Activated T-cell treated with anti-CD3 and anti-CD28 coated beads, Interleukin-2, amount 50 U/mL, for 24 hours (primary cell): Measurements from ENCODE around the gene CHD2.
"Not testable (repeated sequence)": the region's sequence is repeated elsewhere in the genome, so short reads cannot be mapped to it uniquely, and the experiment has no call there.

Source experiments
- DNase-seq: peaks from one replicate; pipeline ENCODE4 v3.0.0-alpha.2; 2020
- H3K27ac Mint-ChIP-seq: 2 replicates; pipeline ENCODE4 v1.8.0; 2020; ENCODE audit warnings: mild to moderate bottlenecking, mixed read lengths
- H3K27me3 Mint-ChIP-seq: 2 replicates; pipeline ENCODE4 v1.8.0; 2020; ENCODE audit warnings: mixed read lengths
- H3K36me3 Mint-ChIP-seq: 2 replicates; pipeline ENCODE4 v1.8.0; 2020; ENCODE audit warnings: low read depth, mixed read lengths
- H3K4me1 Mint-ChIP-seq: 2 replicates; pipeline ENCODE4 v1.8.0; 2020; ENCODE audit warnings: low read depth, mixed read lengths
- H3K4me3 Mint-ChIP-seq: 2 replicates; pipeline ENCODE4 v1.8.0; 2020; ENCODE audit warnings: mild to moderate bottlenecking, moderate library complexity, mixed read lengths
- H3K9me3 Mint-ChIP-seq: 2 replicates; pipeline ENCODE4 v1.8.0; 2020; ENCODE audit warnings: mixed read lengths

Gene CHD2

DNA sequence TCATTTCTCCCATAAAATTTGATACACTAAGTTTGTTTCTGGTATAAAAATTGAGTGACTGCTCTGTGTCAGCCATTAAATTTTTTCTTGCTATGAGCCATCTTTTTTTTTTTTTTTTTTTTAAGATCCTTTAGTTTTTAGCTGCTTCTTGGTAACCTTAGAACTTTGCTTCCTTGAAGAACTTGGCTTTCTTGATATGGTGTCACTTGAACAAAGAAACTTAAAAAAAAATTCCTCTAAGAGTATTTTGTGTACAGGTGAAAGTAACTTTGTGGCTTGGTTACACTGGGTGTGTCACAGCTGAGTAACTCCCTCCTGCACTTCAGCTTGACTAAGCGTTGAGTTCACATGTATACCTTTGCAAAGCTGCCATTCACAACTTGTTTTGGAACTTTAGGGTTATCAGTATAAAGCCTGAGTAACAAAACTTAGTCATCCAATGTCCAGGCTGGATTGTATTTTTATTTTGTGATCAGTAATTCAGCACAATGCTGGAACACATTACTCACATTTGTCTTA, 6.5 kb downstream of the CHD2 start:
- peak overlapping the region; percentile 99 for H3K27ac Mint-ChIP-seq
- DNase-seq = no peak
- H3K36me3 Mint-ChIP-seq = peaks cover 88% of the 10 kb centered on the region

DNA sequence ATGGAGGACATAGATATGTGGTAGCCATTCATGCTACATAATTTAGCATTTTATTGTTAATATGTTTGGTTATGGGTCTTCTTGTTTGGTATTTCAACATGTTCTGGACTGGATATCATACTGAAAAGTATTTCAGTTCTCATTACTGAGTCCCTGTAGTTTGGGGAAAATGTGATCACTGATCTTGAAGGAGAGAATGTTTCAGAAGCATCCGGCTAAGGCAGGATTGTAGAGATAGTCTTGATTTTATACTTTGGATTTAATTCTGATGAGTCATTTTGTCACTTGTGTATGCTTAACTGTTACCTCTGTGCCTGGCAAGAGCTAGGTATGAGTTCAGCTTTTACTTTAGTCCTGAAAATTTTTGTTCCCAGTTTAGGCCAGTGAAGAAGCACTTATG, 7.1 kb downstream of the CHD2 start:
- Mint-ChIP-seq H3K4me1 (peaks cover 82% of the 10 kb centered on the region), H3K9me3 (no peaks in the 10 kb centered on the region), H3K36me3 (peaks cover 89% of the 10 kb centered on the region), H3K27me3 (no peaks in the 10 kb centered on the region), H3K4me3 (peak overlapping the region; percentile 99), H3K27ac (peak overlapping the region; percentile 99)
- DNase-seq = no peak

More for the DNA sequence above, 6.5 kb downstream of the CHD2 start:
- Mint-ChIP-seq H3K27me3 (no peaks in the 10 kb centered on the region), H3K4me1 (peaks cover 76% of the 10 kb centered on the region), H3K4me3 (peak overlapping the region; percentile 99), H3K9me3 (no peaks in the 10 kb centered on the region)

DNA sequence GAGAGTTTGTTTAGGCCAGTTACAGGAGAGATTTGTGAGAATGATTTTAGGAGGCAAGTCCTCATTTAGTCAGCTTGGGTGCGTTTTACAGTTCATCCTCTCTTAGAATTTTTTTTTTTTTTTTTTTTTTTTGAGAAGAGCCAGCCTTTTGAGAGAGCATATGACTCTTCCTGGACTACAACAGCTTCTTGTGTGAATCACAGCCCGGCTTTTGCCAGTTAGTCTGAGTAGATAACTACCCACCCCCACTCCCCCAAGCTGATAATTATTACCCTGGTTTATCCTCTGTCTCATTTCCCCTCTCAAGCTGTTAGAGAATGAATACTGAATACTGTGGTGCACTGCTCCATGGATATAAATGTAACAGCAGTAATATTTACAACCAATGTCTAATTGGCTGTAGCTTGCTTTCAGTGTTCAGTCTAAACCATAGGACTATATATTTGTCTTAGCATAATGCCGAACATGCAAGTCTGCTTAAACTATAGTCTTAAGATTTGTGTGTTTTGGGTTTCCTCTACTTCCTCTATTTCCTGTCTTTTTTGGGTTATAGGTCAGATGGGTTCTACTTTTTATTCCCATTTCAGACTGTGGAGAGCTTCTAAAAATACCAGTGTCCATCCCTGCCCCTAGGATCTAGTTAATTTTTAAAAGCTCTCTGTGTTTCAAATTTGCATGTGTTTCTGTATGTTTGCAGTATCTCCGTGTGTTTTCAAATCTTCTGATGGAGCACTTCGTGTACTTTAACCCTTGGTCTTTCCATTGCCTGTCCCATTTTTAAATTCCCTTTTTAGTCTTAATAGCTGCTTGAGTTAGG, 8.0 kb downstream of the CHD2 start:
- no peak for DNase-seq
- H3K9me3 Mint-ChIP-seq = no peaks in the 10 kb centered on the region

DNA sequence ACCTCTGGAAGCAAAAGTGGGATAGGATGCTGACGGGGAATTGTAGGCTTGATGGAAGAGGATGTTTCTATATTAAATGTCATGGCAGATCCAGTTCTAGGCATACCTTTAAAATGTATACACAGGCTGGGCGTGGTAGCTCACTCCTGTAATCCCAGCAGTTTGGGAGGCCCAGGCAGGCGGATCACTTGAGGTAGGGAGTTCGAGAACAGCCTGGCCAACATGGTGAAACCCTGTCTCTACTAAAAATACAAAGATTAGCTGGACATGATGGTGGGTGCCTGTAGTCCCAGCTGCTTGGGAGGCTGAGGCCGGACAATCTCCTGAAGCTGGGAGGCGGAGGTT, 8.6 kb downstream of the CHD2 start:
- no peaks in the 10 kb centered on the region for H3K9me3 Mint-ChIP-seq
- H3K36me3 Mint-ChIP-seq = peaks cover 86% of the 10 kb centered on the region
- peaks cover 87% of the 10 kb centered on the region for H3K4me1 Mint-ChIP-seq
- H3K27ac Mint-ChIP-seq = peak overlapping the region; percentile 99
- peak overlapping the region; percentile 99 for H3K4me3 Mint-ChIP-seq
- no peak for DNase-seq
- no peaks in the 10 kb centered on the region for H3K27me3 Mint-ChIP-seq

More for the DNA sequence above, 8.0 kb downstream of the CHD2 start:
- Mint-ChIP-seq H3K36me3 (peaks cover 87% of the 10 kb centered on the region), H3K4me1 (peaks cover 83% of the 10 kb centered on the region), H3K27ac (peak overlapping the region; percentile 99), H3K4me3 (peak overlapping the region; percentile 99), H3K27me3 (no peaks in the 10 kb centered on the region)

DNA sequence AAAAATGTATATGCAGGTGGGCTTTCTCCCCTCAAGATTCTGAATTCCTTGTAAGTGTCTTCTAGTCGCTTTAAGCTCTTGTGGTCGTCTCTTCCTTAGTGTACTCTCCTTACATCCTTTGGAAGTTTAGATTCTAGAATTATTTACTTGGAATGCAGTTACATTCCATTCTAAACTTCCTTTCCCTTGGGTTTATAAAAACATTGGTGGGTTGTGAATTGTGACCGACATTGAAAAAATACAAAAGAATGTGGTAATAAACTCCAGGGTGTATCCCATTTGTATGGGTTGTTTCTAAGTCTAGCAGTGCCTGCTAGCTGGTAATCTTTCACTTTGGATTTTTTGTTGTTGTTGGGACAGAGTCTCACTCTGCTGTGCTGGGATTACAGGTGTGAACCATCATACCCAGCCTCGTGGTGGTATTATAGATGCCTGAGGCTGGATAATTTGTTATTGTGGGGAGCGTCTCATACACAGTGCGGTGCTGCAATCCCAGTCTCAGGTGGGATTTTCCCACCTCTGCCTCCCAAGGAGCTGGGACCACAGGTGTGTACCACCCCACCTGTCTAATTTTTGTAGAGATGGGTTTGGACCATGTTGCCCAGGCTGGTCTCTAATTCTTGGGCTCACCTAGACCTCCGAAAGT, 9.1 kb downstream of the CHD2 start:
- no peaks in the 10 kb centered on the region for H3K9me3 Mint-ChIP-seq
- no peak for DNase-seq

DNA sequence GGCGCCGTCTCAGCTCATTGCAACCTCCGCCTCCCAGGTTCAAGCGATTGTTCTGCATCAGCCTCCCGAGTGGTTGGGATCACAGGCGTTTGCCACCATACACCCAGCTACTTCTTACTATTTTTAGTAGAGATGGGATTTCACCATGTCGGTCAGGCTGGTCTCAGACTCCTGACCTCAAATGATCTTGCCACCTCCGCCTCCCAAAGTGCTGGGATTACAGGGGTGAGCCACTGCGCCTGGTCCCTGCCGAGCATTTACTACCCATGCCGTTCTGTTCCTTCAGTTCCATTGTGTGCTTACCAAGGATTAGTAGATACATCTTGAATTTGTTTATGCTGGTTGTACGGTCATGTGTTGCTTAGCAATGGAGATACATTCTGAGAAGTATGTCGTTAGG, 10.3 kb downstream of the CHD2 start:
- DNase-seq = no peak
- peak overlapping the region; percentile 47 for H3K4me3 Mint-ChIP-seq
- H3K9me3 Mint-ChIP-seq = no peaks in the 10 kb centered on the region
- no peaks in the 10 kb centered on the region for H3K27me3 Mint-ChIP-seq
- H3K36me3 Mint-ChIP-seq = peaks cover 83% of the 10 kb centered on the region
- H3K27ac Mint-ChIP-seq = peak overlapping the region; percentile 99
- peaks cover 94% of the 10 kb centered on the region for H3K4me1 Mint-ChIP-seq

More for the DNA sequence above, 9.1 kb downstream of the CHD2 start:
- peak overlapping the region; percentile 99 for H3K27ac Mint-ChIP-seq
- peaks cover 93% of the 10 kb centered on the region for H3K4me1 Mint-ChIP-seq
- H3K36me3 Mint-ChIP-seq = peaks cover 87% of the 10 kb centered on the region
- peak overlapping the region; percentile 15 for H3K4me3 Mint-ChIP-seq
- H3K27me3 Mint-ChIP-seq = no peaks in the 10 kb centered on the region

DNA sequence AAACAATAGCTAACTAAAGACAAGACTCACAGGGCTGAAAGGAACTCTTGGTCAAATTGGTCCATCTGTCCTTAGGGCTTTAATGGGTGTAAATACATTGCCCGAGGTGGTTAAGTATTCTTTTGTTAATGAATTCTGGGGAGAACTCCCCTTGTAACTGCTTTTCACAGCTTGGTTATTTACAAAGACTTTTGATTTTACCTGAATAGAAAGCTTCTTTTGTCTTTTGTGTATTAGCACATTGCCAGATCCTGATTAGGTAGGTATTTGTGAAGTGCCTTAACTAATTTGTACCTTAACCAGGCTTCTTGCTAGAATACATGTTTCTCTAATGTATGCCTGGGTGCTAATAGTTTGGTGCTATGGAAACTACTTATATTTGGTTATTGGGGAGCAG, 14.0 kb downstream of the CHD2 start:
- Mint-ChIP-seq H3K9me3 (no peaks in the 10 kb centered on the region), H3K4me3 (peak overlapping the region; percentile 83), H3K4me1 (peaks cover 86% of the 10 kb centered on the region), H3K36me3 (peaks cover 77% of the 10 kb centered on the region), H3K27me3 (no peaks in the 10 kb centered on the region), H3K27ac (peak overlapping the region; percentile 99)
- no peak for DNase-seq

DNA sequence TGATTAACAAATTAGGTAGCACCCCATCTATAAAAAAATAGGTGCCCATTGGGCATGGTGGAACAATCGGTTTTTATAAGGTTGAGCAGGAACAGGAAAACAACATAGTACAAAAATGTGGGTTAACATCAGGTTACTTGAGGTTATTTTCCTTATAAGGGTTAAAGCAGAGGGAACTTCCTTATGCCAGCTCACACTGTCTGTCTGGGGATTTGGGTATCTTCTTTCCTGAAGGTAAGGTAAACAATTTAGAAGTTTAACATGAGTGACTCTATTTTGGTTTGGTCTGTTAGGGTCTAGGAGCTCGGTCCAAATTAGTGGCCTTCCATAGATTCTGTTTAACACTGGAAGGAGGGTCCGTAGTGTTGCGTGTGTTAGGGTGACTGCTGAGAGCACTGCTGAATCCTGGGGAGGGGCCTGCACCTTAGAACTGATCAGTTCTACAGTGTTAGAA, 14.7 kb downstream of the CHD2 start:
- peak overlapping the region; percentile 83 for H3K4me3 Mint-ChIP-seq
- H3K36me3 Mint-ChIP-seq = peaks cover 76% of the 10 kb centered on the region
- peak overlapping the region; percentile 99 for H3K27ac Mint-ChIP-seq
- H3K9me3 Mint-ChIP-seq = no peaks in the 10 kb centered on the region
- H3K4me1 Mint-ChIP-seq = peaks cover 86% of the 10 kb centered on the region
- H3K27me3 Mint-ChIP-seq = no peaks in the 10 kb centered on the region
- no peak for DNase-seq

DNA sequence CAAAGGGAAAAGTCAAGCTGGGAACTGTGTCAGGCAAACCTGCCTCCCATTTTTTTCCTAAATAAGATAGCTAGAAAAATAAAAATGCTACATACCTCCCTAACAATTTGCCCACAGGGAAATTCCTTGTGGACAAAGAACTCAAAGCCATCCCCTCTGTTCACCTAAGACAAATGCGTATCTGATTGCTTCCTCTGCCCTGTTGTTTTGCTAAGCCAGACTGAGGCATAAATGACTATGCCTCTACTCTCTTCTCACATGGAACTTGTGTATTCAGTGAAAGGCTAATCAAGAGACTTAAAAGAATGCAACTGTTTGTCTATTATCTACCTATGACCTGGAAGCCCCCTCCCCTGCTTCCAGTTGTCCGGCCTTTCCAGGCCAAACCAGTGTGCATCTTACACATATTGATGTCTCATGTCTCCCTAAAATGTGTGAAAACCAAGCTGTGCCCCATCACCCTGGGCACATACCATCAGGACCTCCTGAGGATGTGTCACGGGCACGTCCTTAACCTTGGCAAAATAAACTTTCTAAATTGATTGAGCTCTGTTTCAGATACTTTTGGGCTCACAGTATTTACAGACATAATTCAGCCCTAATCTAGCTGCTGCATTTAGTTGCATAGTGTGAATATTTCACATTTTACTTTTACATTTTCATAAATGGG, 15.8 kb downstream of the CHD2 start:
- Mint-ChIP-seq H3K27me3 (no peaks in the 10 kb centered on the region), H3K36me3 (peaks cover 79% of the 10 kb centered on the region), H3K4me1 (peaks cover 88% of the 10 kb centered on the region), H3K27ac (peak overlapping the region; percentile 99), H3K9me3 (no peaks in the 10 kb centered on the region), H3K4me3 (peak overlapping the region; percentile 83)
- DNase-seq = no peak

DNA sequence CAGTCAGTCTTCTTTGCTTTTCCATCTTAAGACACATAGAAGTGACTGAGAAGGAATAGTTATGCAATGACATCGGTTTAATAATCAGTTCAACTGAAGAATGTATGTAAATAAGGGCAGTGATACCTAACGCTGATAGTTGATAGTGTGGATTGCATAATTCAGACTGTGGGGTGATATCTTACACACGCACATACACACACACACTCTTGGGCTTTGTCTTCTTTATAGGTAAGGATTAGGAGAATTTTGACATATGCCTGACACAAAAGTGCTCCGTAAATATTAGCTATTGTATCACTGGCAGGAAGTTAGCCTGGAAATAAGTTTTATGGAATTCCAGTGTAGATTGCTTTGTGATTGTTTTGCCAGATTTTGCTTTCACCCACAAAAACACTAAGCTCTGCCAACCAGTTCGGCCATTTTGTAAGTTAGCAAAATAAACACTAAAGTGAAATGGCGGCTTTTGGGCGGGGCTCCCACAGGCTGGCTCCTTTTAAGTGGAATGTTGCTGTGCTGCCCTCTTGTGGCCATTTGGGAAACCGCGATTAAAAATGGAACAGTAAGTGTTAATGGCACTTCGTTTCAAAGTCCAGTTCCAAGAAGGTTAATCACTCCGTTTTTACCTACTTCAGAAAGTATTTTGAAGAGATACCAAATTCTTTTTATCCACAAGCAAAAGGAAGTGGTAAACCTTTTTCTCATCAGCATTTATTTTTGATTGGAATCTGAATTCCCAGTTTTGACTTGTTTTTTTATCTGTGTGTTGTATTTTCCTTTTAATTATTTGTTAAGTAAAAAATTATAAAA, 17.7 kb downstream of the CHD2 start:
- no peaks in the 10 kb centered on the region for H3K27me3 Mint-ChIP-seq
- H3K4me1 Mint-ChIP-seq = peaks cover 88% of the 10 kb centered on the region
- H3K9me3 Mint-ChIP-seq = no peaks in the 10 kb centered on the region
- peak overlapping the region; percentile 42 for H3K4me3 Mint-ChIP-seq
- peak overlapping the region; percentile 99 for H3K27ac Mint-ChIP-seq
- peak; percentile 89 for DNase-seq
- peaks cover 81% of the 10 kb centered on the region for H3K36me3 Mint-ChIP-seq

DNA sequence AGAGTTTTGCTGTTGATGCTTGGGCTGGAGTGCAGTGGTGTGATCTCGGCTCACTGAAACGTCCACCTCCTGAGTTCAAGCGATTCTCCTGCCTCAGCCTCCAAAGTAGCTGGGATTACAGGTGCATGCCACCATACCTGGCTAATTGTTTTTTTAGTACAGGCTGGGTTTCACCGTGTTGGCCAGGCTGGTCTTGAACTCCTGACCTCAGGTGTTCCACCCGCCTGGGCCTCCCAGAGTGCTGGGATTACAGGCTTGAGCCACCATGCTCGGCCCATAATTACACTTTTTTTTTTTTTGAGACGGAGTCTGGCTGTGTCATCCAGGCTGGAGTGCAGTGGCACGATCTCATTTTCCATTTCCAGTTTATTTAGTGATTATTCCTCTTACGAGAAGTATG, 18.8 kb downstream of the CHD2 start:
- peak overlapping the region; percentile 59 for H3K27ac Mint-ChIP-seq
- H3K27me3 Mint-ChIP-seq, DNase-seq, H3K9me3 Mint-ChIP-seq, H3K4me3 Mint-ChIP-seq: not testable (repeated sequence)
- peaks cover 82% of the 10 kb centered on the region for H3K36me3 Mint-ChIP-seq
- peaks cover 88% of the 10 kb centered on the region for H3K4me1 Mint-ChIP-seq

DNA sequence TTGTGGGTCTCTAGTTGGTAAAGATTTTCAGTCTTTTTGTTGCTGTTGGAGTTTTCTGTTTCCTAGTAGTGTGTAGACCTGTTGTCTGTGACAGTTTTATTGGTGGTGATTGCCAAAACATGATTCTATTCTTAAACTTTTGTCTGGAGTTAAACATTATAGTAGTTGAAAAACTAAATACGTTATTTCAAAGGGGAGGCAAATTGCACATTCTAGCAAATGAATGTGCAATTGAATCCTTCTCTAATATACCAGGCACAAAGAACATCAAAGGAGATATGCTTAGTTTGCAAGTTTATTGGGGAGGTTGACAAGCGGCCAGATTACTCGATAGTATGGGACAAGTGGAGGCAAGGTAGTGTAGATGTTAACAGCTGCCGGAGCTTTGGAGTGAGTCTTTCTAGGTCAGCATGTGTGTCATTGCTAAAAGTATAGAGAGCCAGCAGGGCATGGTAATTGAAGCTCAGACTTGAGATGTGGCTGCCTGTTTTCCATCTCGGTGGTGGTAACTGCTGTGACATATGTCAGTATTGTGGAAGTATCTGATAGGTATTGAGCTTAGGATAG, 20.6 kb downstream of the CHD2 start:
- Mint-ChIP-seq H3K27ac (peak overlapping the region; percentile 94), H3K27me3 (no peaks in the 10 kb centered on the region), H3K4me1 (peaks cover 88% of the 10 kb centered on the region), H3K36me3 (peaks cover 87% of the 10 kb centered on the region), H3K9me3 (no peaks in the 10 kb centered on the region), H3K4me3 (peak overlapping the region; percentile 8)
- no peak for DNase-seq

DNA sequence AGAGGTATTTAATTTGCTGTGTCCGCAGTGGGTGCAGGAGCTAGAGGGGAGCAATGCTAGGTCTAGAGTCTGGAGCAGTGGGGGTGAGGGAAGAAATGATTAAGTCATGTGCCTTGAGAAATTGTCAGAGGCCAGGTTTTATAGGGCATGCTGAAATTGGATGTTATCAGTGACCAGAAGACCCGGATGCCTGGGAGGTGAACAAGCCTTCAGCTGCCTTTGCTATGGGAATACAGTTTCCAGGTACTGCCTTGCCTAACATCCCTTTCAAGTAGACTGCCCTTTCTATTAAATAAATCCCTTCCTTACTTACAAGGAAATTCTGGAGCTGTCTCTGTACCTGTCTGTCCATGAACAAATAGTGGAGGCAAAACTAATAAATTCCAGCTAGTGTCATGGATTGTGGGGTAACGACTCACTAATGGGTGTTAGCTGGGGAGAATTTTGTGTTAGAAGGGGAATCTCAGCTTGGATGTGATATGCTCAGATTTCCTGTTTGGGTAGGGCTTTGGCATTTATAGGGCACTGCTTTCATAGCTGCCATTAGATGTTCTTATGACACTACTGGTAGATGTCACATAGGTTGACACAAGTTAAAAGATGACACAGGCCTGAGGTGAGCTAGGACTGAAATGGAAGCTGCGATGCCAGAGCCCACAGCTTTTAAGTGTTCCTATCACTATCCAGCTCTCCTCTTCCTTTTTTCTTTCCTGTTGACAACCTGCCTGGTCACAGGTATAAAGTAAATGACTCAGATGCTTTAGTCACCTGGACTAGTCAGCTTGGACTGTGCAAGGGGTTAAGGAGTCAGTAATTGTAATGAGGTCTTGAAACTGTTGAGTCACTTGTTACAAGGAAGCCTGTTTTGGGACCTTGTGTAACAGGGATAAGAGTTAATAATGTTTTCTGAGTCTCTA, 21.3 kb downstream of the CHD2 start:
- H3K36me3 Mint-ChIP-seq = peaks cover 87% of the 10 kb centered on the region
- no peaks in the 10 kb centered on the region for H3K27me3 Mint-ChIP-seq
- peak overlapping the region; percentile 41 for H3K4me3 Mint-ChIP-seq

More for the DNA sequence above, 21.3 kb downstream of the CHD2 start:
- no peaks in the 10 kb centered on the region for H3K9me3 Mint-ChIP-seq
- H3K4me1 Mint-ChIP-seq = peaks cover 88% of the 10 kb centered on the region
- no peak for DNase-seq
- peak overlapping the region; percentile 94 for H3K27ac Mint-ChIP-seq
